ENCODE measurements around the gene PPP1R9A. TPM values are rescaled to one million over a fixed set of nuclear protein-coding genes. Genes with fewer than 3 reads are reported as not detected.

Gene PPP1R9A
- total and polyA plus RNA-seq, 10 of the 15 experiments (the other 5 are each of a cell fraction or from before 2014, with no cell fraction given): 0.04 to 0.12 TPM; not detected in 8

- no peak for TF ChIP-seq ZBTB40 (IDR thresholded peaks at IDR 0.05; ENCODE audit: borderline replicate concordance)
- TF ChIP-seq JUNB (IDR thresholded peaks at IDR 0.05): no peak
Observed at GRCh38 chr7:95321720-95322119, 414.3 kb downstream of the PPP1R9A start (continued).

- 19% methylated on average over 7 of the region's 8 CpGs for WGBS (ENCODE audit: insufficient coverage, insufficient replicate concordance, low lambda C conversion rate, missing lambda C conversion rate)
- TF ChIP-seq NFXL1 (IDR thresholded peaks at IDR 0.05; ENCODE audit: borderline replicate concordance): no peak
- TF ChIP-seq EED (IDR thresholded peaks at IDR 0.05; ENCODE audit: low read depth): no peak
- no peak for TF ChIP-seq ZBTB4 (CRISPR knock-in tag; IDR thresholded peaks at IDR 0.05)
- no peak for TF ChIP-seq RELB (IDR thresholded peaks at IDR 0.05; ENCODE audit: low read depth)
- TF ChIP-seq NRF1 (conservative IDR thresholded peaks at IDR 0.05; ENCODE audit: low read depth, low read length): no peak
- TF ChIP-seq E2F8 (IDR thresholded peaks at IDR 0.05; ENCODE audit: low read depth, partially characterized antibody): no peak
- TF ChIP-seq FOS (IDR thresholded peaks at IDR 0.05; ENCODE audit: borderline replicate concordance, extremely low read depth, insufficient read length): no peak
- no peak for TF ChIP-seq TCF7 (IDR thresholded peaks at IDR 0.05; ENCODE audit: borderline replicate concordance)
Observed at GRCh38 chr7:95322396-95322795, 415.0 kb downstream of the PPP1R9A start.

More at GRCh38 chr7:95322396-95322795, 415.0 kb downstream of the PPP1R9A start:
- Histone ChIP-seq H3K9me3 (replicated peaks; ENCODE audit: control insufficient read depth, insufficient read depth, low read length) (no peaks in the 10 kb centered on the region), H4K20me1 (ENCODE audit: control insufficient read depth, insufficient read depth) (no peaks in the 10 kb centered on the region), H3K79me2 (ENCODE audit: control insufficient read depth, insufficient read depth, low read length) (no peaks in the 10 kb centered on the region), H3K4me1 (ENCODE audit: control insufficient read depth, insufficient read depth, low read length) (no peaks in the 10 kb centered on the region), H3K27ac (ENCODE audit: control insufficient read depth, insufficient read depth) (no peak overlapping the region), H3K27me3 (replicated peaks in 1 of 2; ENCODE audit: control insufficient read depth in 2 of 2, insufficient read depth in 2 of 2, low read length in 1 of 2) (no peaks in the 10 kb centered on the region), H3K36me3 (ENCODE audit: control insufficient read depth in 2 of 2, insufficient read depth in 2 of 2, low read length in 1 of 2) (no peaks in the 10 kb centered on the region), H3K9ac (ENCODE audit: control insufficient read depth, insufficient read depth, low read length) (no peak overlapping the region), H2AFZ (ENCODE audit: control insufficient read depth, low read depth, low read length) (no peak overlapping the region), H3K4me2 (ENCODE audit: control insufficient read depth, insufficient read depth) (no peak overlapping the region), H3K4me3 (no peak overlapping the region)
- POLR2A ChIA-PET: no interaction called here
- DNase-seq (ENCODE audit: low read depth, low spot score) (no peak), FAIRE-seq (no peak), ATAC-seq (no peak)
- in situ Hi-C loops (cut with MboI): no loop called here
- SMC1A ChIA-PET (ENCODE audit: uncharacterized antibody, unreplicated experiment): interaction anchor here (0.7 to 1.4 kb wide), 4 partner anchors 12 to 159 kb away, joined by 3 to 5 read pairs (median 4); no protein-coding TSS in a partner anchor
- CTCF ChIA-PET: interaction anchor here (1.4 kb wide), 2 partner anchors 10 to 189 kb away, joined by 4 to 5 read pairs; no protein-coding TSS in a partner anchor
- BruUV-seq (replicated peaks): no TSS peak
- RAD21 ChIA-PET (ENCODE audit: unreplicated experiment): interaction anchor here (1.4 kb wide), 1 partner anchor 154 kb away, joined by 5 read pairs; no protein-coding TSS in a partner anchor
- intact Hi-C loops (cut with micrococcal nuclease; ENCODE audit: unreplicated experiment): no loop called here

All from GM12878 (cell line).